GM21381 (cell line): ENCODE data around the gene DNA2.
"Not testable (repeated sequence)": the region's sequence is repeated elsewhere in the genome, so short reads cannot be mapped to it uniquely, and the experiment has no call there.

Experiments used
- ATAC-seq: cut with Tn5 transposase; IDR thresholded peaks from one replicate; pipeline ENCODE4 v1.9.1; 2021; ENCODE audit warnings: mild to moderate bottlenecking, moderate library complexity; ENCODE audit not compliant: unreplicated experiment

DNA2 gene

DNA sequence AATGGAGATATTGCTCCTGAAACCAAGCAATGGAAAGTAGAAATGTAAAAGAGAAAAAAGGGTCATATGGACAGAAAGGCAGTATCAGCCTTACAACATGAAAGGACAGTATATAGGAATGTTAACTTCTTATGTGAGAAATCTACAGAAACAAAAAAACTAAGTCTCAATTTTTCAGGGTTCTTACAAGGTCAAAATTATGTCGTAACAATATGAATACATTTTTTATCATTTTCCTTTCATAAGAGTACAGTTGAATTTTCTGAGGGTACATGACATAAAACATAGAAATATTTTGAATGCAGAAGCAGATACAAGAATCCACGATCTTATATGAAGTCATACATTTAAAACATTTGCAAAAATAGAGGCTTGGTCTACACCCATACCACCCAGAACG is 10.7 kb downstream of the DNA2 start:
- no peak for ATAC-seq

DNA sequence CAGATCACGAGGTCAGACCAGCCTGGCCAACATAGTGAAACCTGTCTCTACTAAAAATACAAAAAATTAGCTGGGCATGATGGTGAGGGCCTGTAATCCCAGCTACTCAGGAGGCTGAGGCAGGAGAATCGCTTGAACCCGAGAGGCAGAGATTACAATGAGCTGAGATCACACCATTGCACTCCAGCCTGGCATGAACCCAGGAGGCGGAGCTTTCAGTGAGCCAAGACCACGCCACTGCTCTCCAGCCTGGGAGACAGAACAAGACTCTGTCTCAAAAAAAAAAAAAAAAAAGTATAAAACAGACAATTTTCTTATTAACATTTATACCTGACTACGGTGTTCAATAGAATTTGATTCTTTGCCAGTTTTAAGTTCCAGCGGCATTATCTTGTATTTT is 22.1 kb downstream of the DNA2 start:
- ATAC-seq, result not testable (repeated sequence)

DNA sequence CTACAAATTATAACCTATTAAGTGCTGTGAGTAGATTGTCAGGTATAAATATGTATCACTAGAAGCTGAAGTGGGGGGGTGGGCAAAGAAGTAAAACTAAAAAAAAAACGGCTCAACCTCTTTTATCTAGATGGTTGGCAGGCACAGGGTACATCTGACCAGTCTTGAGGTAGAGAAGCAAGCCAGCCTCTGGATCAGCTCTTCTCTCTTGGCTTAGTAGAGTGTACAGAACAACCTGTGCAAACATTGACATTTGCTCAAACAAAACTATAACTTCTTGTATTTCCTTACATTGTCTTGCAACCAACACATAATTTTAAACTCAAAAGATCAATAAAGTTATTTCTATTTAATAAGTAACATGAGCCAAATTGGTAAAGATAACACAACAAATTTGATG is 25.6 kb downstream of the DNA2 start:
- ATAC-seq, result no peak

DNA sequence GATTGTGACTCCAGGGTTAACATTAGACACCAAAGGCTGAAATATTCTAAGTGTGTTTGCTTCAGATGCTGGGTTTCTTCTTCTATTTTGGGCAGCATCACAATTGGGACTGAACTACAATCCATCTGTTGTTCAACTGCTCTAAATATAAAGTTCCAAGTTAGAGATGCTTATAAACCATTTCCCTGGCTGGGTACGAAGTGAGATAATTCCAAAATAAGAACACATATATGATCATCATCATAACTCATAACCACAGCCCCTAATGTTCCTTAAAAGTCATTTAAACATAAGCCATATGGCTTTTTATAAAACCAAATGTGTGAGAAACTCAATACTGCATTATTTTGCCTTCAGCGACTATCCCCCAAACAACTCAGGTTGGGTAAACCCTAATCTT is 28.8 kb downstream of the DNA2 start:
- no peak for ATAC-seq

DNA sequence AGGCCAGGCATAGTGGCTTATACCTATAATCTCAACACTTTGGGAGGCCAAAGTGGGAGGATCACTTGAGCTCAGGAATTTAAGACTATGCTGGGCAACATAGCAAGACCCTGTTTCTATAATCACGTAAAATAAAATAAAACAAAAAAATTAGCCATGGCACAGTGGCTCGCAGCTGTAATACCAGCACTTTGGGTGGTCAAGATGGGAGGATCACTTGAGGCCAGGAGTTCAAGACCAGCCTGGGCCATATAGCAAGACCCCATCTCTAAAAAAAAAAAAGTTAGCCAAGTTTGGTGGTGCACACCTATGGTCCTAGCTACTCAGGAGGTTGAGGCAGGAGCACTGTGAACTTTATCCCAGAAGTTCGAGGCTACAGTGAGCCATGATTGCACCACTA is 30.9 kb downstream of the DNA2 start:
- ATAC-seq, result no peak

DNA sequence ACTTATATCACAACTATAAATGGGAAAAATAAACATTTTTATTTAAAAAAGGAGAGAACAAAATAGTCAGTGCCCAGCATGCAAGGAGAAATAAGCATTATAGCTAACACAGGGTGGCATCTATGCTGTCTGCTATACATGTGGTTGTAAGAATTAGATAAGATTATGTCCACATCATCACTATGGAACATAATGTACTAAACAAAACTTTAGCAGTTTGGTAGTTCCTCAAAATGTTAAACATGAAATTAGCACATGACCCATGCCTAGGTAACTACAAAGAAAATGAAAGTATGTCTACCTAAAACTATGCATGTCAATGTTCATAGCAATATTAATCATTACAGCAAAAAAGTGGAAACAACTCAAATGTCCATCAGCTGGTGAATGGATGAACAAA is 36.0 kb downstream of the DNA2 start:
- ATAC-seq, result no peak

DNA sequence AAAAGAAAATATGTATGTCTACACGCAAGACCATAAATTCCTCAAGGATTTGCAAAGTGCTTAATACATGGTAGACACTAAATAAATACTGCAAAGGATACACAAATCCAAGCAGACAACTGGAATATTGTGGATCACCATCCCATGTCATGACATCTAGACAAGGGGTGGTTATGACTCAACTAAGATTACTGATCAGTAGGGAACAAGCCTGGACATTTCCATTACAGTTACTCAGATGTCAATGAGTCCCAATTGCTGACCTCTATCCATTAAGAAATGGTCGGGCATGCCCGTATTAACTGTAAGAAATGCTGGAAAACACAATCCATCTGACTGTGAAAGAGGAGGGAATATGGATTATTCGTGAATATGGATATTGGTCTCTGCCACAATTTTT is 37.1 kb downstream of the DNA2 start:
- no peak for ATAC-seq

DNA sequence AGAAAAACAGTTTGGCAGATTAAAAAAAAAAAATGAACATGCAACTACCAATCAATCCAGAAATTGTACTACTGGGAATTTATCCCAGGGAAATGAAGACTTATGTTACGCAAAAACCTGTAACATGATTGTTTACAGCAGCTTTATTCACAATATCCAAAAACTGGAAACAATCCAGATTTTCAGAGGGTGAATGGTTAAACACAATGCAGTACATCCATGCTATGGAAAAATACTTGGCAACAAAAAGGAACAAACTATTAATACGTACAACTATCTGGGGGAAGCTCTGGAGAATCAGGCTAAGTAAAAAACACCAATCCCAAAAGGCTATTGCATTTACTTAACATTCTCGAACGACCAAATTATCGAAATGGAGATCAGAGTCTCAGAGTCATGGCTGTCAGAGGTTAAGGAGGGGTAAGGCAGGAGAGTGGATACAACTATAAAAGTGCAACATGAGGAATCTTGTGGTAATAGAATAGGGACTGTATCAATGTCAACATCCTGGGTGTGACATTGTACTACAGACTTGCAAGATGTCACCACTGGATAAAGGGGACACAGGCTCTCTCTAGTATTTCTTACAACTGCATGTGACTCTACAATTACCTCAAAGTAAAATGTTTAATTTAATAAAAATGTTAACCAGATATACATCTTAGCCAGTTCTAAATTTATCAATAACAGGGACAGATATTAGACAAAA is 43.2 kb downstream of the DNA2 start:
- no peak for ATAC-seq

DNA sequence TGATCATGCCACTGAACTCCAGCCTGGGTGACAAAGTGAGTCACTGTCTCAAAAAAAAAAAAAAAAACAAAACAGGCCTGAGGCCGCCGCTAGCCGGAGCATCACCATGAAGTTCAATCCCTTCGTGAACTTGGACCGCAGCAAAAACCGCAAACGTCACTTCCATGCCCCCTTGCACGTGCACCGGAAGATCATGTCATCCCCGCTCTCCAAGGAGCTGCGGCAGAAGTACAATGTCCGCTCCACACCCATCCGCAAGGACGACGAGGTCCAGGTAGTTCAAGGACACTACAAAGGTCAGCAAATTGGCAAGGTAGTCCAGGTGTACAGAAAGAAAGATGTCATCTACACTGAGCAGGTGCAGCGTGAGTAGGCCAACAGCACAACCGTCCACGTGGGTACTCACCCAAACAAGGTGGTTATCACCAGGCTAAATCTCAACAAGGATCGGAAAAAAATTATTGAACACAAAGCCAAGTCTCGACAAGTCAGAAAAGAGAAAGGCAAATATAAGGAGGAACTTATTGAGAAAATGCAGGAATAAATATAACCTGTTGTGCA is 47.2 kb downstream of the DNA2 start:
- ATAC-seq, result no peak

DNA sequence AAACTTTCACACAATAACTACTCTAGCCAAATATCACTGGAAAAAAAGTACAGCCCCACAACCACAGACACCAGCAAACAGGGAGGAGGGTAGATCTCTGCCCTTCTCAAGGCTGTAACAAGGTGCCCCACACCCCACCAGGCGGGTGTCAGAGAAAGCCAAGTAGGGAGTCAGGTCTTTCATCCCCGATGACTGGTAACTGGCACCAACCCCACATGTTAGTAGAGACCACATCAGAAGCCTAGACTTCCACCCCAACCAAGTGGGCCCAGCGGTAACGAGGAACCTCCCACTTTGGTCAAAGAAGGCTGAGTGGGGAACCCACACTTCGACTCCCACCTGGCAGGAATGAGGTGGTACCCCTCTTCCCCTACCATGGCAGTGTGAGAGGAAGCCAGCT is 48.3 kb downstream of the DNA2 start:
- ATAC-seq, result no peak

DNA sequence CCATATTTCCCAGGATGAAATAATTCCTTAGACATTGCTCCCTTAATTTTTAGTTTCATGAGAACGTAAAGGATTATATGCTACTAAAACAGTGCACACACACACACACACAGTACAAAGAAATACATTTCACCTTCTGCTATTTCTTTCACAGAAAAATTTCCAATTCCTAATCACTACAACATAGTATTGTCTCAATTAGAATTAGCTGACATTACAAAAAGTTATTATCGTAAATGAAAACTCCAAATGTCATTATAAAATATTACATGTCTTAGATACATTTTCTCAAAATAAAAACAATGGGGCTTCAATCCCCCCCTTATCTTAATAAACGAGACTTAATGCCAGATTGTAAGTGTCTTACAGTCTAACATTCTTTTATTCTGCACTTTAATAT is 52.4 kb downstream of the DNA2 start:
- no peak for ATAC-seq

DNA sequence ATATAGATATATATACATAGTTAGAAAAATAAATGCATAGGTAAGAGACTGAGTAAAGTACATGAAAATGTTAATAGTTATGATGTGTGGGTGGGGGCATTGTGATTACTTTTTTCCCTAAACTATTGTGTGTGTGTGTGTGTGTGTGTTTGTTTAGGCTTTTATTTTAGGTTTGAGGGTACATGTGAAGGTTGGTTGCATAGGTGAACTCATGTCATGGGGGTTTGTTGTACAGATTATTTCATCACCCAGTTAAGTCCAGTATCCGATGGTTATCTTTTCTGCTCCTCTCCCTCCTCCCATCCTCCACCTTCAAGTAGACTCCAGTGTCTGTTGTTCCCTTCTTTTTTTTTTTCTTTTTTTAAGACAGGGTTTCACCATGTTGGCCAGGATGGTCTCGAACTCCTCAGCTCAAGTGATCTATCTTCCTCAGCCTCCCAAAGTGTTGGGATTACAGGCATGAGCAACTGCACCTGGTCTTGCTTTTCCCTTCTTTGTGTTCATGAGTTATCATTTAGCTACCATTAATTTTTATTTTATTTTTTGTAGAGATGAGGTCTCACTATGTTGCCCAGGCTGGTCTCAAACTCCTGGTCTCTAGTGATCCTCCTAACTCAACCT is 62.8 kb downstream of the DNA2 start:
- ATAC-seq, result no peak

DNA sequence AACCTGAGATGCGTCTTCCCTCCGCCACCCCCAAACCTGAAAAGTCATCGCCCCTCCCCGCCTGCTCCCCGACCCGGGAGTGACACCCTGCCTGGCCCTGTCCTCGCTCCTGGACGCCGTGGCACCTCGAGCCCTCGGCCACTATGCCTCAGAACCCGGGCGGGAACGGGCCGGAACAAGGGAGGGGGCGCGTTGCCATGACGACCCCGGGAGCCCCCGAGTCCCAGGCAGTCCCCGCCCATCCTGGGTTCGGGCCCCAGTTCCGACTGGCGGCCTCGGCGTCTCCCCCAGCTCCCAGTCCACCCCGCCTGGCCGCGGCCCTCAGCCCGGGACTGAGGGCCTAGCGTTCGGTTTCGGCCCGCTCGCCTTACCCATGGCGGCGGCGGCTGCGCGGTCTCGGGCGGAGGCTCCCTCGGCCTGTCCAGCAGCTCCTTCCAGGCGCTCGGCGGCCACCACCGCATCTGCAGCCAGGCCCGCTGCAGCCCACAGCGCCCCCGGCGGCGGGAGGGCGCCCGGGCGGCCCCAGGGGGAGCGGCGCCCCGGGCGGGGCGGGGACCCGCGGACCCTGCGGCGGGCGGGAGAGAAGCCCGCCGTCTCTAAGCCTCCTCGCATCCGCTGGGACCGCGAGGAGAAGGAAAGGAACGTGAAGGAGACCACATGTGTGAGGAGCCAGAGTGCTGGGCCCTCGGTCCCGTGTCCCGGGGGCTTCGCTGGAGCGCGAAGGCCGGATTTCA is 64.8 kb downstream of the DNA2 start, which contains the start of gene RUFY2:
Gene RUFY2 (minus strand): TSS at position 463 of the 734 bp plus-strand sequence. CDS start 88 bp downstream, at position 375.
- ATAC-seq, result peak; percentile 95

DNA sequence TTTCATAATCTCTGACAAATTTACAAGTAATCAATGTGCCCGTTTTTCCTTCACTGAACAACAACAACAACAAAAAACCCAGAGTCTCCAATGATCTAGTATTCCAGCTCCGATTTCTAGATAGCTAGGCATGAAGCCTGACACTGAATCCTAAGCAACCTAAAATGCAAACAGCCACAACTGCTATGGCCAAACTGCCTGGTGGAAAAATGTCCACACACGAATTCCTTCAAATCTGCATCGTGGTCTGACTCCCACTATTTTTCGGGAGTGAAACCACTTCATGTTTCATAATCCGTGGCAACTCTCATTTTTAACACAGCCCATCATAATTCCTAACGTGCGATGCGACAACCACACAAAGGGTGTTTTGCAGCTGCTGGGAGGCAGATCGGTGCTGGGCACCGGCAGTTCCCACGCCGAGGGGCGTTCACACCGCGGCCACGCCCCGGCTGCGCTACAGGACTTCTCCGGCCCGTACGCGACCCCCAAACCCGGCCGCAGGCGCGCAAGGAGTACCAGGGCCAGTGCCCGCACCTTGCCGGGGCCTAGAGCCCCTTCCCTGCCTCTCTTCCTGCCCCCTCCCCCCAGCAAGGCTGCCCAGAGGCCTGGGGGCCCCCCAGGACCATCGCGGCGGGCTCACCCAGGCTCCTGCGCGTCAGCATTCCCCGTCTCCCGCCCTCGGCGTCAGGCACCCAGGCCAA is 65.5 kb downstream of the DNA2 start:
- ATAC-seq, result peak; percentile 30

DNA sequence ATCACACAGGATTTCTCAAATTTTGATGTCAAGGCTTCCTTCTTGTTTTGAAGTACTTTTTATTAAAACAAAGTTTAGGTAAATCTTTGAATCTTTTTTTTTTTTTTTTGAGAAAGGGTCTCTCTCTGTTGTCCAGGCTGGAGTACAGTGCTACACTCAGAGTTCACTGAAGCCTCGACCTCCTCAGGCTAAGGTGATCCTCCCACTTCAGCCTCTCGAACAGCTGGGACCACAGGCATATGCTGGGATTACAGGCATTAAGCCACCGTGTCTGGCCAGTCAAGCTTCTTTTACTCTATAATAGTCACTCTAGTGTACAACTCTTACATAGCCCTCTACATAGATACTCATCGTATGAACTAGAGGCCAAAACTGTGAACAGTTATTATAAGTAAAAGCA is 68.1 kb downstream of the DNA2 start:
- no peak for ATAC-seq

DNA sequence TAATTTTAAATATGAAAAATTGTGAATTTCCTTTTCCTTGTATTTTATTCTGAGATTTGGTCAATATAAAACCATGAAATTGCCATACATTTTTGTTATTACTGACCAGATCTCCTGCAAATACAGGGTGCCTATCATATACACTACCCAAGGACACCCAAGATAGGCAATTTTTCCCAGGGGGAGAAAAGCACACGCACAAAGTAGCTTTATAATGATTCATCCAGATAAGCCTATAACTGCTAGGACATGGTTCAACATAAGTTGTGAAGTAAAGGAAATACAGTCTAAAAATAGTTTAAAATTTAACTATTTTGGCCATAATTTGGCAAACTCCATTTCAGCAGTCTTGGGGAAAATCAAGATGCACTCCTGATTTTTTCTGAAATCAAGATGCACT is 69.5 kb downstream of the DNA2 start:
- ATAC-seq, result no peak

DNA sequence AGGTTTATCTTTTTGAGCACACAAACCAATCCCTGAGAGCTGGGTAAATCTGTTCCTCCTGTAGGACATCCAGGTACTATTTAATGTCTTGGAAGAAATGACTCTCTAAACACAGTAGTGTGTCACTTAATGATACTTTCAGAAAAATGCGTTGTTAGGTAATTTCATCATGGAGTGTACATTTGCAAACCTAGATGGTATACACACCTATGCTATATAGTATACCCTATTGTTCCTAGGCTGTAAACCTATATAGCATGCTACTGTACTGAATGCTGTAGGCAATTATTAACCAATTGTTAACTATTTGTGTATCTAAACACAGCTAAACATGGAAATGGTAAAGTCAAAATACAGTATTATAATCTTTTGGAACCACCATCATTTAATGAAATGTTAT is 74.8 kb downstream of the DNA2 start:
- no peak for ATAC-seq

DNA sequence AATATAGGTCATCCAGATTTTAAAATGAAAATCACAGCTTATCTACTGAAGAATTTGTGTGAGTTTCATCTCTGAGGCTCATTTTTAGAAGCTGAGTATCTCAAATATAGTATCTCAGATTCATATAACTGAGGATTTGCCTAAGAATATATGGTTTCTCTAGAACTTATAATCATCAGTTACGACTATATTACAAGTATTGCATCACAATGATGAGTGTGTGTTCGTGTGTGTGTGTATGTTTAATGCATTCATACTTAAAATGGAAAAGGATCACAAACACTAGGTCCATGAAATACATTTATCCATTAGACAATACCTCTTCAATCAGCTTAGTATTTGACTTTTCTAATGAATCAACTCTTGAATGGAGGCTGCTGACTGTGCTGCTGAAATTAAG is 86.0 kb downstream of the DNA2 start:
- ATAC-seq, result no peak

DNA sequence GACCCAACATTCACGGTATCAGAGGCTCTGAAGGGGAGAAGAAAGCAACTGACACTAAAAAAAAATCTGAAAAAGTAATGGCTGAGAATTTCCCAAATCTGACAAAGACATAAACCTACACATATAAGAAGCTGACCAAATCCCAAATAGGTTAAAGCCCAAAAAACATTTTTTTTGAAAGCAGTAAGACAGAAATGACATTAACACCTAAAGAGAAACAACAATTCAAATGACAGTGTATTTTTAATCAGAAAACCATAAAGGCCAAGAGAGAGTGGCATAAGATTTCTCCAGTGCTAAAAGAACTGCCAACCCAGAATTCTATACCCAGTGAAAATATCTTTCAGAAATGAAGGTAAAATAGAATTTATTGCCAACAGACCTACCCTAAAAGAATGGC is 100.2 kb downstream of the DNA2 start:
- no peak for ATAC-seq

DNA sequence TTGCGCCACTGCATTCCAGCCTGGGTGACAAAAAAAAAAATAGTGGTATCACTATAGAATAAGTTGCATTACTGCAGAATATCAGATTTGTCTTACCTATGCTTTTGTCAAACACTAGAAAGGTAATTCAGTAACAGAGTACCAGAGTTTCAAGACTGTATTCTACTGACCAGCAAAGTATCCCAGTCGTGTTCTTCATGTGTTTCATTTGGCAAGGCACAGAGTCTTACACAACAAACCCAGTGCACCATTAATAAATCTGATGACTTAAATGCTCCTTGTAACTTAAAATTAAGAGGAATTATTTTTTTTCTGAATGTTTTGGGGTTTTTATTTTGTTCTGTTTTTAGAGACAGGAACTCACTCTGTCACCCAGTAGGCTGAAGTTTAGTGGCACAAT is 104.7 kb downstream of the DNA2 start:
- no peak for ATAC-seq

DNA sequence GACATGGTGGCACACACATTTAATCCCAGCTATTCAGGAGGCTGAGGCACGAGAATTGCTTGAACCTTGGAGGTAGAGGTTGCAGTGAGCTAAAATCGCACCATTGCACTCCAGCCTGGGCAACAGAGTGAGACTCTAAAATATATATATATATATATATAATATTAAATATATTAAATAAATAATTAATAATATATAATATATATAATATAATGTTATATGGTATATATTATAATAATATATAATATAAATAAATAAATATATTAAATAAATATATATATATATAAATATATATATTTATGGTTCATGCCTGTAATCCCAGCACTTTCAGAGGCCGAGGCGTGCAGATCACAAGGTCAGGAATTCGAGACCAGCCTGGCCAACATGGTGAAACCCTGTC is 105.2 kb downstream of the DNA2 start:
- no peak for ATAC-seq
